ENCODE results near the gene PTPRK. TPM values are rescaled to one million over a fixed set of nuclear protein-coding genes. Genes with fewer than 3 reads are reported as not detected.

PTPRK gene
- total and polyA plus RNA-seq, 2 donors (not counting 1 experiment from before 2014, with no cell fraction given) = 16.2 to 18.7 TPM

DNA sequence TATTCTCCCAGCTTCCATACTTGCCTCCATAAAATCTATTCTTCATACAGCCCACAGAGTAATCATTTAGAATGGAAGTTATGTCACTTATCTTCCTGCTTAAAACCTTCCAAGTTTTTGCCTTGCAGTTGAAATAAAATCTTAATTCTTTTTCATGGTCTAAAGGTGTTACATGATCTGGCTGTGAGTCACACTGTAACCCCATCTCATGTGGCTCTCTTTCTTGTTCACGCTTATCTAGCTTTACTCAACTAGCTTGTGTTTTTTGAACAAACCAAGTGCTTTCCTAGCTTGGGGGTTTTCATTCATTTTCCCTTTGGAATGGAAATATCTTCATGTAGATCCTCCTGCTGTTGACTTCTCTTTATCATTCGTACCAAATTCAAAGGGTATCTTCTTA is 596.0 kb downstream of the PTPRK start:
- no peak overlapping the region for H3K4me3 ChIP-seq (ENCODE audit: control extremely low read depth in 1 of 5, extremely low read depth in 1 of 5, insufficient read depth in 1 of 5, low read depth in 2 of 5, low read length in 4 of 5)
- H3K9me3 ChIP-seq (ENCODE audit: control extremely low read depth in 1 of 3, control insufficient read depth in 2 of 3, insufficient read depth in 1 of 3, low read length in 2 of 3) = peaks cover 0 to 6% (median 0%) of the 10 kb centered on the region in 3 donors
- no peaks in the 10 kb centered on the region for H3K79me2 ChIP-seq (ENCODE audit: control insufficient read depth, insufficient read depth, low read length)
- Mint-ChIP-seq H3K4me1 (no peaks in the 10 kb centered on the region), H3K27me3 (no peaks in the 10 kb centered on the region), H3K9me3 (ENCODE audit: insufficient read depth) (peaks cover 3% of the 10 kb centered on the region), H3K27ac (no peak overlapping the region), H3K4me3 (no peak overlapping the region)
- H3K9ac ChIP-seq (ENCODE audit: low read length) = no peak overlapping the region
- no peak overlapping the region for H3K4me2 ChIP-seq (replicated peaks; ENCODE audit: low read depth, low read length, poor library complexity, severe bottlenecking)
- DNase-seq (no peak), ATAC-seq (ENCODE audit: low read depth) (no peak)
- 83% methylated on average over 1 of the region's 2 CpGs for WGBS (ENCODE audit: insufficient coverage)
- H3K4me1 ChIP-seq (ENCODE audit: control insufficient read depth in 2 of 2, insufficient read depth in 2 of 2, low read length in 2 of 2) = no peaks in the 10 kb centered on the region
- H4K20me1 ChIP-seq (ENCODE audit: control insufficient read depth, insufficient read depth, low read length, poor library complexity, severe bottlenecking) = no peaks in the 10 kb centered on the region
- H3K27me3 ChIP-seq (replicated peaks in 1 of 4; ENCODE audit: control extremely low read depth in 1 of 4, control insufficient read depth in 3 of 4, insufficient read depth in 4 of 4, low read length in 3 of 4) = peaks cover 0 to 2% (median 0%) of the 10 kb centered on the region in 4 experiments
- no peaks in the 10 kb centered on the region for H3K36me3 ChIP-seq (replicated peaks in 1 of 2; ENCODE audit: control extremely low read depth in 1 of 2, control insufficient read depth in 1 of 2, extremely low read depth in 1 of 2, insufficient read depth in 2 of 2, low read length in 1 of 2)
- intact Hi-C loops (cut with micrococcal nuclease) = no loop called here
- ChIA-PET POLR2A (no interaction called here), CTCF (interaction anchor here (0.6 kb wide), 1 partner anchor 403 kb away, joined by 3 read pairs; no protein-coding TSS in a partner anchor)
- no peak overlapping the region for H3K27ac ChIP-seq (ENCODE audit: low read length in 2 of 2)
- no peak for TF ChIP-seq EZH2 (IDR thresholded peaks at IDR 0.05; ENCODE audit: borderline replicate concordance, insufficient read depth, low read depth, low read length, poor library complexity, severe bottlenecking)
- H2AFZ ChIP-seq (ENCODE audit: insufficient read depth, low read depth, low read length, poor library complexity, severe bottlenecking) = no peak overlapping the region

DNA sequence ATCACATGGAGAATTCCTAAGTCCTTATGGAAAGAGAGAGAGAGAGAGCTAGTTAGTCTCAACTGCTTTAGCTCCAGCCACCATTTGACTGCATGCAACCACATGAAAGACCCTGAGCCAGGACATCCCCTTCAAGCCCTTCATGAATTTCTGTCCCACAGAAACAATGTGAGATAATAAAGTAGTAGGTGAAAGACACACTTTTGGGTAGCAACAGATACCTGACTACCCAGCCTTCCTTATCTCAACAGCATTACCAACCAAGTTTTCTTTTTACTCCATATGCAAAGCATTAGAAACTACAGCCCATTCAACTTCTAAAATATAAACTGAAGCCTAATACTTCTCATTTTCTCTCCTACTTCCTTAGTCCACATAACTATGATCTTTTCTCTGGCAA is 596.4 kb downstream of the PTPRK start:
- Histone ChIP-seq H3K27ac (ENCODE audit: low read length in 2 of 2) (no peak overlapping the region), H4K20me1 (ENCODE audit: control insufficient read depth, insufficient read depth, low read length, poor library complexity, severe bottlenecking) (no peaks in the 10 kb centered on the region), H3K36me3 (replicated peaks in 1 of 2; ENCODE audit: control extremely low read depth in 1 of 2, control insufficient read depth in 1 of 2, extremely low read depth in 1 of 2, insufficient read depth in 2 of 2, low read length in 1 of 2) (no peaks in the 10 kb centered on the region), H3K4me2 (replicated peaks; ENCODE audit: low read depth, low read length, poor library complexity, severe bottlenecking) (no peak overlapping the region), H3K27me3 (replicated peaks in 1 of 4; ENCODE audit: control extremely low read depth in 1 of 4, control insufficient read depth in 3 of 4, insufficient read depth in 4 of 4, low read length in 3 of 4) (peaks cover 0 to 2% (median 0%) of the 10 kb centered on the region in 4 experiments), H3K79me2 (ENCODE audit: control insufficient read depth, insufficient read depth, low read length) (no peaks in the 10 kb centered on the region), H2AFZ (ENCODE audit: insufficient read depth, low read depth, low read length, poor library complexity, severe bottlenecking) (no peak overlapping the region), H3K9me3 (ENCODE audit: control extremely low read depth in 1 of 3, control insufficient read depth in 2 of 3, insufficient read depth in 1 of 3, low read length in 2 of 3) (peaks cover 0 to 6% (median 0%) of the 10 kb centered on the region in 3 donors), H3K4me1 (ENCODE audit: control insufficient read depth in 2 of 2, insufficient read depth in 2 of 2, low read length in 2 of 2) (no peaks in the 10 kb centered on the region), H3K4me3 (ENCODE audit: control extremely low read depth in 1 of 5, extremely low read depth in 1 of 5, insufficient read depth in 1 of 5, low read depth in 2 of 5, low read length in 4 of 5) (no peak overlapping the region), H3K9ac (ENCODE audit: low read length) (no peak overlapping the region)
- intact Hi-C loops (cut with micrococcal nuclease) = no loop called here
- ATAC-seq (ENCODE audit: low read depth) (no peak), DNase-seq (no peak)
- H3K4me1 Mint-ChIP-seq = no peaks in the 10 kb centered on the region
- CTCF ChIA-PET = interaction anchor here (0.6 kb wide), 1 partner anchor 404 kb away, joined by 3 read pairs; no protein-coding TSS in a partner anchor
- no peaks in the 10 kb centered on the region for H3K27me3 Mint-ChIP-seq
- POLR2A ChIA-PET = no interaction called here
- TF ChIP-seq, protein P1, sequence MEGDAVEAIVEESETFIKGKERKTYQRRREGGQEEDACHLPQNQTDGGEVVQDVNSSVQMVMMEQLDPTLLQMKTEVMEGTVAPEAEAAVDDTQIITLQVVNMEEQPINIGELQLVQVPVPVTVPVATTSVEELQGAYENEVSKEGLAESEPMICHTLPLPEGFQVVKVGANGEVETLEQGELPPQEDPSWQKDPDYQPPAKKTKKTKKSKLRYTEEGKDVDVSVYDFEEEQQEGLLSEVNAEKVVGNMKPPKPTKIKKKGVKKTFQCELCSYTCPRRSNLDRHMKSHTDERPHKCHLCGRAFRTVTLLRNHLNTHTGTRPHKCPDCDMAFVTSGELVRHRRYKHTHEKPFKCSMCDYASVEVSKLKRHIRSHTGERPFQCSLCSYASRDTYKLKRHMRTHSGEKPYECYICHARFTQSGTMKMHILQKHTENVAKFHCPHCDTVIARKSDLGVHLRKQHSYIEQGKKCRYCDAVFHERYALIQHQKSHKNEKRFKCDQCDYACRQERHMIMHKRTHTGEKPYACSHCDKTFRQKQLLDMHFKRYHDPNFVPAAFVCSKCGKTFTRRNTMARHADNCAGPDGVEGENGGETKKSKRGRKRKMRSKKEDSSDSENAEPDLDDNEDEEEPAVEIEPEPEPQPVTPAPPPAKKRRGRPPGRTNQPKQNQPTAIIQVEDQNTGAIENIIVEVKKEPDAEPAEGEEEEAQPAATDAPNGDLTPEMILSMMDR (IDR thresholded peaks at IDR 0.05) = no peak
- TF ChIP-seq EZH2 (IDR thresholded peaks at IDR 0.05; ENCODE audit: borderline replicate concordance, insufficient read depth, low read depth, low read length, poor library complexity, severe bottlenecking) = no peak
- H3K9me3 Mint-ChIP-seq (ENCODE audit: insufficient read depth) = peaks cover 3% of the 10 kb centered on the region
- H3K27ac Mint-ChIP-seq = no peak overlapping the region
- no peak overlapping the region for H3K4me3 Mint-ChIP-seq
